NCI-H146 treated with DMSO at 0.1 percent for 48 hours (cell line): ENCODE measurements around the gene ZNF595.
"Not testable (repeated sequence)": the region's sequence is repeated elsewhere in the genome, so short reads cannot be mapped to it uniquely, and the experiment has no call there.

ENCODE experiments used
- DNase-seq: peaks from one replicate; lab custom pipeline; 2025; ENCODE audit not compliant: unreplicated experiment; lab: John Stamatoyannopoulos, UW

The ZNF595 gene

DNA sequence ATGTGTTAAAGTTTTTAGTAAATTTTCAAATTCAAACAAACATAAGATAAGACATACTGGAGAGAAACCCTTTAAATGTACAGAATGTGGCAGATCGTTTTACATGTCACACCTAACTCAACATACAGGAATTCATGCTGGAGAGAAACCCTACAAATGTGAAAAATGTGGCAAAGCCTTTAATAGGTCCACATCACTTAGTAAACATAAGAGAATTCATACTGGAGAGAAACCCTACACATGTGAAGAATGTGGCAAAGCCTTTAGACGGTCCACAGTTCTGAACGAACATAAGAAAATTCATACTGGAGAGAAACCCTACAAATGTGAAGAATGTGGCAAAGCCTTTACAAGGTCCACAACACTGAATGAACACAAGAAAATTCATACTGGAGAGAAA, 32.8 kb downstream of the ZNF595 start:
- DNase-seq, result no peak

- not testable (repeated sequence) for DNase-seq
These were observed 33.6 kb downstream of the ZNF595 start for GRCh38 chr4:86559-87324.

- DNase-seq, result no peak
These were observed 45.3 kb downstream of the ZNF595 start for GRCh38 chr4:98386-98785.

- no peak for DNase-seq
These were observed 46.7 kb downstream of the ZNF595 start for GRCh38 chr4:99863-100262.

- no peak for DNase-seq
These were observed 53.9 kb downstream of the ZNF595 start for GRCh38 chr4:107083-107443.

GRCh38 chr4:107444-108429, 54.6 kb downstream of the ZNF595 start:
- no peak for DNase-seq

DNA sequence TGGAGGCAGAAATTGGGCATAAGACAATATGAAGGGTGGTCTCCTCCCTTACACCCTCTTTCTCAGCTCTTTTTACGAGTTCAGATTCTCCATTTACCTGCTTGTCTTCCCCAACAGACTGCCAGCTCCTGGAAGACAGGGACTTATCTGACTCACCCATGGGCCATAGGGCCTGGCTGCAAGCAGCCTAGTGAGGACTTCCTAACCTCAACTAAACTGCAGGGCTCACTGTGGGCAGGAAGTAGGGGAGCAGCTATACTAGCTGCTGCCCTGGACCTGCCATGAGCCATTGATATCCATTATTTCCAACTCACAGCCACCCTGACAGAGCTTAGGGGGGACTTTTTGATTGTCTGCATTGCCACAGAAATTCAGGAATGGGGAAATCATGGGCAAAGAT, 59.6 kb downstream of the ZNF595 start:
- DNase-seq, result no peak

DNA sequence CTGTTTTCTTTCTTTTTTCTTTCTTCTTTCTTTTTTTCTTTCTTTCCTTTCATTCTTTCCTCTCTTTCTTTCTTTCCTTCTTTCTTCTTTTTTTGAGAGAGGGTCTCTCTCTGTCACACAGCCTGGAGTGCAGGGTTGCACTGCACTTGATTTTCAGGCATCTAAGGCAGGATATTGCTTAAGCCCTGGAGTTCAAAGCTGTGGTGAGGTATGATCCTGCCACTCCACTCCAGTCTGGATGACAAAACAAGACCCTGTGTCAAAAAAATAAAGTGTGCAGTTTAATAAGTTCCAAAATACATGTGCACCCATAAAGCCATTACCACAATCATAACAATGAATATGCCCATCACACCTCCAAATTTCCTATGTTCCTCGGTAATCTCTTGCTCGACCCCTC, 60.6 kb downstream of the ZNF595 start:
- no peak for DNase-seq

DNA sequence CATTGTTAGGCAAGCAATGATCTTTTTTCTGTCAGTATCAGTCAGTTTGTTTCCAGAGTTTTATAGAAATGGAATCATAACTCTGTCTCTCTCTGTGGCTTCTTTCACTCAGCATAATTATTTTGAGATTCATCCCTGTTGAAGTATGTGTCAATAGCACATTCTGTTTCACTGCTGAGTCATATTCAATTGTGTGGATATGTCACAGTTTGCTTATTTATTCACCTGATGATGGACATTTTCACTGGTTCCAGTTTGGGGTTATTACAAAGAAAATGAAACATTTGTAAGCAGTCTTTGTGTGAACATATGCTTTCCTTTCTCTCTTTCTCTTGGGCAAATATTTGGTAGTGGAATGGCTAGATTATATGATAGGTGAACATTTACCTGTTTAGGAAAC, 61.0 kb downstream of the ZNF595 start:
- no peak for DNase-seq

GRCh38 chr4:116499-116898, 63.4 kb downstream of the ZNF595 start:
- DNase-seq, result no peak

- no peak for DNase-seq
These were observed 67.5 kb downstream of the ZNF595 start for GRCh38 chr4:120616-121015.

- no peak for DNase-seq
These were observed 68.4 kb downstream of the ZNF595 start for GRCh38 chr4:121408-122084.

DNA sequence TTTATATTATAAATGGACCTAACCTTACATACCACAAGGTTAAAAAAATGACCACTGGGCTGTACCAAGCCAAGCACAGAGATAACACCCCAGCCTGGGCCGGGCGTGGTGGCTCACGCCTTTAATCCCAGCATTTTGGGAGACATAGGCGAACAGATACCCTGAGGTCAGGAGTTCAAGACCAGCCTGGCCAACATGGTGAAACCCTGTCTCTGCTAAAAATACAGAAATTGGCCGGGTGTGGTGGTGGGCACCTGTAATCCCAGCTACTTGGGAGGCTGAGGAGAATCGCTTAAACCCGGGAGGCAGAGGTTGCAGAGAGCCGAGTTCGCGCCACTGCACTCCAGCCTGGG, 70.8 kb downstream of the ZNF595 start:
- DNase-seq, result not testable (repeated sequence)

DNA sequence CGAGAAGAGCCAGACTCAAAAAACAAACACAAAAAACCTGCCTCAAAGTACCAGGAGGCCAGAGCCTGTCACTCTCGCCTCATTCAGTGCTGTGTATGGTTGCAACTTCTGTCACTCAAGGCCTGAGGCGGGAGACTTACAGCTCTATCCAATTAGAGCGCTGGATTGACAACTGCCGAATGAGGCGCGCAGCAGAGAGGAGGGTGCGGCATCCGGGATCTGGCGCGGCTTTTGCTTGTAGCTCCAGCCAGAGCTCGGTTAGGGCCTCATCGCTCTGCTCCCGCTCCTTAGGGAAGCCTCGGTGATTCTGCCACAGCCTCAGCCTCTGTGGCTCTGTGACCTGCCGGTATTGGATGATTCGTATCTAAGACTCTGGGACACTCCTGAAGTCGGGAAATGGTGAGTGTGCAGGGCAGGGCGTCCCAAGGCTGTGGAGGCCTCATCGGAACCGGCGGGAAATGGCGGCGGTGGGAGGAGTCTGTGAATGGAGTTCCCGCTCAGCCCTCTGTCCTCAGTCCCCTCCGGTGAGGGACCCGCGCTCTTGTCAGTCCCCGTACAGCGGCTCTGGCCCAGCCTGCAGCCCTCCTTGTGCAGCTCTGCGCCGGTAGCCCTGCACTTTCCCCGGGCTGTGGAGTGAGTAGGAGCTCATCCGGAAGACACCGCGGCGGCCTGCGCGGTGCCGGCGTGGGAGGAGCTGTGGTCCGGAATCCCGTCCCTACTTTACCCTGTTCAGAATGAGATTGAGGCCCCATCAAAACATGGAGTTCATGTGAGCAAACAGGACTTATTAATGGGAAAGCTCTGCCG, 71.4 kb downstream of the ZNF595 start, which contains the start of gene ZNF718:
Gene ZNF718, plus strand, starts transcription at position 227 of the 807 bp plus-strand sequence. Its CDS starts 170 bp downstream, at position 397.
- DNase-seq, result peak; percentile 83

DNA sequence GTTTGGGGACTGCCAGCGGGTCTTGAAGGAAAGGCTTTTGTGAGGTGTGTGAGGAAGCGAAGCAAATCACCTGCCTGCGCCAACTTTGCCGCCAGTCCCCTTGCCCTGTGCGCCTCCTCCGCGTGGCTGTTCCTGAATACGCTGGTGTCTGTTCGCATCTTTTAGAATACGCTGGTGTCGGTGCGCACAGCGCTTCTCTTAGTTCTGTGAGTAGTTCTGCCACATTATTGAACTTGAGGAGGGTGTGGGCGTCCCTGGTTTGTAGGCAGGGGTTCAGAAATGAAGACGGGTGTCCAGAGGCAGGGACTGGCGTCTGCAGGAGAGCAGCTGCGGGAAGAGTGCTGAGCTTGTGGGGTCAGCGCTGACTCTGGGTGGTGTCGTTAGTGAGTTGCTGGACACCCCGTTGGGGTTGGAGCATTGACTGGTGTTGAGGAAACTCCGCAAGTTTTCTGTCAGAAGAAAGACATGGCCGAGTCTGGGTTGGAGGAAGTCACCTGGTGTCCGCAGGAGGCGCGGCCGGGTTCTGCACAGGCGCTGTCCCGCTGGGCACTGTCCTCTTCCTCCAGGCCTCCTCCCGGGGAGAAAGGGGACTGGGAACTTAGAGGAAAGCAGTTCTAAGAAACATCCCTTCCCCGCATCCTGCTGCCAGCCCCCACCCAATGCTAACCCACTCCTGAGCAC, 72.1 kb downstream of the ZNF595 start:
- DNase-seq, result peak; percentile 10

DNA sequence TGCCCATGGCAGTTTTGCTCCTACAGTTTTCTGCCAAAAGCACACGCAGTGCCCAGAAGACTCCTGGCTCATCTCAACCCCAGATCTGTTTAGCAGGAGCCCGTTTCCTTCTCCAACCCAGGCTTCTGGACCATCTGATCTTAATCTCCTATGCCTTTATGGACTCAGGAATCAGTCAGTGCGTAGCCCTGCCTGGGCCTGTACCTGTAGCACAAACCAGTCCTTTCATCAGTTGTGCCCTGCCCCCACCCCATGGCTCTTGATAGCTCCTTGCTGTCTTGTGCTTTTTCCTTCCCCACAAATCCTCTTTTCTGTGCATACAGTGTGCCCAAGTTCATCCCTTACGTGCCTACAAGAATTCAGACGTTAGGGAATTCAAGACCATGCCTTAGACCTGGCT, 72.7 kb downstream of the ZNF595 start:
- no peak for DNase-seq

DNA sequence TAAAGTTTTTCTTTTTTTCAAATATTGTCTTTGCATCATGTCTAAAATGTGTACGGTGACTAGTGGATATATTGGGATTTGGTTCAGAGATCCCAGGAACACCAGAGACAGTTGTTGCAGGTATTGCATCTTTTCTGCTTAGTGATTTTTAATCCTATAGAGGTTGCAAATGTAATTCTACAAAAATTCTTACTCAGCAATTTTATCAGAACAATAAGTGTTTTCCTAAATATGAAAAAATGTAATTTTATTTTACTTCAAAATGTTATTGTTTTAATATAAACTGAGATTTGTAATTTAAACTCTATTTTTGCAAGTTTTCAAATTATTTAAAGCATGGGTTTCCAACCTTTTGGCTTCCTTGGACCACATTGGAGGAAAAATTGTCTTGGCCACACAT, 79.4 kb downstream of the ZNF595 start:
- no peak for DNase-seq
